ENCODE results near the gene ZNF594.
"Not testable (repeated sequence)": the region's sequence is repeated elsewhere in the genome, so short reads cannot be mapped to it uniquely, and the experiment has no call there.

The ZNF594 gene

GRCh38 chr17:5146122-5146521, 45.5 kb downstream of the ZNF594 start:
- ATAC-seq = not testable (repeated sequence)

GRCh38 chr17:5142877-5143276, 48.8 kb downstream of the ZNF594 start:
- not testable (repeated sequence) for ATAC-seq

- TF ChIP-seq TCF4 (CRISPR knock-in tag; IDR thresholded peaks at IDR 0.05; ENCODE audit: borderline replicate concordance) = no peak
- TF ChIP-seq ZNF565 (CRISPR knock-in tag; conservative IDR thresholded peaks at IDR 0.05; ENCODE audit: low read depth) = no peak
- TF ChIP-seq OSR1 (CRISPR knock-in tag; IDR thresholded peaks at IDR 0.05) = no peak
- no peak for TF ChIP-seq ZNF70 (CRISPR knock-in tag; IDR thresholded peaks at IDR 0.05)
- no peak for TF ChIP-seq BACH2 (CRISPR knock-in tag; IDR thresholded peaks at IDR 0.05; ENCODE audit: borderline replicate concordance)
- TF ChIP-seq ZC3H10 (CRISPR knock-in tag; IDR thresholded peaks at IDR 0.05) = no peak
- no peak for TF ChIP-seq TSHZ2 (CRISPR knock-in tag; IDR thresholded peaks at IDR 0.05)
- no peak for TF ChIP-seq CSDC2 (CRISPR knock-in tag; IDR thresholded peaks at IDR 0.05)
- no peak for TF ChIP-seq ZFP30 (CRISPR knock-in tag; IDR thresholded peaks at IDR 0.05)
- no peak for TF ChIP-seq GLIS3 (CRISPR knock-in tag; IDR thresholded peaks at IDR 0.05)
- TF ChIP-seq ARNTL (CRISPR knock-in tag; IDR thresholded peaks at IDR 0.05; ENCODE audit: borderline replicate concordance, low read depth) = no peak
- no peak for TF ChIP-seq SNAI2 (CRISPR knock-in tag; IDR thresholded peaks at IDR 0.05)
- TF ChIP-seq ESRRG (CRISPR knock-in tag; IDR thresholded peaks at IDR 0.05) = no peak
- ATAC-seq = no peak
These were observed 52.3 kb downstream of the ZNF594 start for GRCh38 chr17:5139458-5139732.

- no peak for ATAC-seq
- no peak for TF ChIP-seq PPARA (CRISPR knock-in tag; IDR thresholded peaks at IDR 0.05; ENCODE audit: borderline replicate concordance)
- TF ChIP-seq GLIS3 (CRISPR knock-in tag; IDR thresholded peaks at IDR 0.05) = no peak
- TF ChIP-seq TSHZ2 (CRISPR knock-in tag; IDR thresholded peaks at IDR 0.05) = no peak
- no peak for TF ChIP-seq SNAI2 (CRISPR knock-in tag; IDR thresholded peaks at IDR 0.05)
- no peak for TF ChIP-seq ZNF8 (CRISPR knock-in tag; IDR thresholded peaks at IDR 0.05)
These were observed 52.8 kb downstream of the ZNF594 start for GRCh38 chr17:5138616-5139457.

GRCh38 chr17:5138198-5138544, 53.5 kb downstream of the ZNF594 start:
- not testable (repeated sequence) for ATAC-seq

- not testable (repeated sequence) for ATAC-seq
These were observed 54.0 kb downstream of the ZNF594 start for GRCh38 chr17:5137511-5138197.

- not testable (repeated sequence) for ATAC-seq
These were observed 54.9 kb downstream of the ZNF594 start for GRCh38 chr17:5136580-5137412.
